Left ventricle myocardium inferior (tissue), 1 donor: ENCODE results near the gene TCF12. TPM values are rescaled to one million over a fixed set of nuclear protein-coding genes. Genes with fewer than 3 reads are reported as not detected.
"Not testable (repeated sequence)": the region's sequence is repeated elsewhere in the genome, so short reads cannot be mapped to it uniquely, and the experiment has no call there.

ENCODE experiments used
- DNase-seq: peaks from one replicate; pipeline ENCODE4 v3.0.0-alpha.2; 2020
- H3K27ac ChIP-seq: fragments of 200-600 bp; replicated peaks from 2 replicates; pipeline ENCODE4 v1.8.0; 2021
- H3K27me3 ChIP-seq: fragments of 200-600 bp; 2 replicates; pipeline ENCODE4 v1.8.0; 2021; ENCODE audit warnings: low read depth
- H3K36me3 ChIP-seq: fragments of 200-600 bp; 2 replicates; pipeline ENCODE4 v1.8.0; 2021
- H3K4me1 ChIP-seq: fragments of 200-600 bp; 2 replicates; pipeline ENCODE4 v1.8.0; 2021
- H3K4me3 ChIP-seq: fragments of 200-600 bp; 2 replicates; pipeline ENCODE4 v1.8.0; 2021; ENCODE audit warnings: mild to moderate bottlenecking, moderate library complexity
- H3K9me3 ChIP-seq: fragments of 200-600 bp; replicated peaks from 2 replicates; pipeline ENCODE4 v1.8.0; 2021
- intact Hi-C: fragments of 100-400 bp; cut with micrococcal nuclease; formaldehyde crosslinking; loops from one replicate; pipeline ENCODE4 v1.11.0; 2022
- total RNA-seq: library from RNA; stranded (reverse); fragmentation: NEBNext Ultra II Directional; extraction: Animal tissue kit (Norgen Biotek cat#: 25700); gene quantifications from one replicate; pipeline ENCODE4 v1.2.1, GENCODE V29; 2021
- TF ChIP-seq, protein P1 (sequence below): fragments of 200-600 bp; IDR thresholded peaks from 2 replicates; pipeline ENCODE4 v1.8.0; 2021; ENCODE audit warnings: antibody characterized with exemption, mild to moderate bottlenecking, borderline replicate concordance
- donor health status: DM: no; HTN: yes; CAD: no; lungs with severe emphysema.

Gene TCF12
- total RNA-seq, 1 donor from 2014 or later = 52.1 TPM

DNA sequence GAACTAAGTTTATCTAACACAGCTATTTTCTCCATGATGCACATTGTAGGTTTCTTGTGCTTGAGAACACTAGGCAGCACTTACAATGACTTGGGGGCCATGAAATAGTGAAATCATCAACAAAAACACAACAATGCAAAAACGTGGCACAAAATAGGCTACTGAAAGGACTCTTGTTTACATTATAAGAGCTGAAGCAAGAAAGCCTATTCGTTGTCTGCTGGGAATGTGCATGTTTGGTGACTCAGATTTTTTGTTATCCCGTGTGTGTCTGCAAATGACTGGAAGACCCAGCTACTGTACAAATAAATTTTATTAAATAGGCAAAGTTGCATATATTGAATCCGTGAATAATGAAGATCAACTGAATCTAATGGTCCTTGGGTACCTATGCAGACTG lies 85.0 kb downstream of the TCF12 start:
- peaks cover 14% of the 10 kb centered on the region for H3K4me1 ChIP-seq
- no peak for DNase-seq
- no peaks in the 10 kb centered on the region for H3K9me3 ChIP-seq
- TF ChIP-seq, protein P1, sequence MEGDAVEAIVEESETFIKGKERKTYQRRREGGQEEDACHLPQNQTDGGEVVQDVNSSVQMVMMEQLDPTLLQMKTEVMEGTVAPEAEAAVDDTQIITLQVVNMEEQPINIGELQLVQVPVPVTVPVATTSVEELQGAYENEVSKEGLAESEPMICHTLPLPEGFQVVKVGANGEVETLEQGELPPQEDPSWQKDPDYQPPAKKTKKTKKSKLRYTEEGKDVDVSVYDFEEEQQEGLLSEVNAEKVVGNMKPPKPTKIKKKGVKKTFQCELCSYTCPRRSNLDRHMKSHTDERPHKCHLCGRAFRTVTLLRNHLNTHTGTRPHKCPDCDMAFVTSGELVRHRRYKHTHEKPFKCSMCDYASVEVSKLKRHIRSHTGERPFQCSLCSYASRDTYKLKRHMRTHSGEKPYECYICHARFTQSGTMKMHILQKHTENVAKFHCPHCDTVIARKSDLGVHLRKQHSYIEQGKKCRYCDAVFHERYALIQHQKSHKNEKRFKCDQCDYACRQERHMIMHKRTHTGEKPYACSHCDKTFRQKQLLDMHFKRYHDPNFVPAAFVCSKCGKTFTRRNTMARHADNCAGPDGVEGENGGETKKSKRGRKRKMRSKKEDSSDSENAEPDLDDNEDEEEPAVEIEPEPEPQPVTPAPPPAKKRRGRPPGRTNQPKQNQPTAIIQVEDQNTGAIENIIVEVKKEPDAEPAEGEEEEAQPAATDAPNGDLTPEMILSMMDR = no peak
- no peaks in the 10 kb centered on the region for H3K27me3 ChIP-seq
- no peak overlapping the region for H3K4me3 ChIP-seq
- no peak overlapping the region for H3K27ac ChIP-seq
- intact Hi-C loops = no loop called here
- H3K36me3 ChIP-seq = no peaks in the 10 kb centered on the region

DNA sequence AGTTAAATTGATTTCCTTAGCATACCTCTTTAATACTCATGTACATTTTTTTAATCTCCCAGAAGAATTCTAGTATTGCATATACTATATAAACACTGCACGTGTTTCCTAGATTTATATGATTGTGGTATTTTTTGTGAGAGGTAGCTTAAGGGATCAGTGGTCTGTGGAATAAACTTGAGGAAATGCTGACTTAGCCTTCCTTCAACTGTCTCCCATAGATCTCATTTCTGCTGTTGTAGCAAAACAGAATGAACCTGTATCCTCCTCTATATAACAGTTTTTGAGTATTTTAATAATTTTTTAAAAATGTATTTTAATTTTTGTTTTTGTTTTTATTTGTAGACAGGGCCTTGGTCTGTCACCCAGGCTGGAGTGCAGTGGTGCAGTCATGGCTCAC lies 86.8 kb downstream of the TCF12 start:
- H3K36me3 ChIP-seq = no peaks in the 10 kb centered on the region
- DNase-seq = no peak
- H3K4me1 ChIP-seq = peaks cover 14% of the 10 kb centered on the region
- H3K9me3 ChIP-seq = no peaks in the 10 kb centered on the region
- TF ChIP-seq, protein P1 = no peak
- H3K27ac ChIP-seq = no peak overlapping the region
- intact Hi-C loops = no loop called here
- no peak overlapping the region for H3K4me3 ChIP-seq
- H3K27me3 ChIP-seq = no peaks in the 10 kb centered on the region

DNA sequence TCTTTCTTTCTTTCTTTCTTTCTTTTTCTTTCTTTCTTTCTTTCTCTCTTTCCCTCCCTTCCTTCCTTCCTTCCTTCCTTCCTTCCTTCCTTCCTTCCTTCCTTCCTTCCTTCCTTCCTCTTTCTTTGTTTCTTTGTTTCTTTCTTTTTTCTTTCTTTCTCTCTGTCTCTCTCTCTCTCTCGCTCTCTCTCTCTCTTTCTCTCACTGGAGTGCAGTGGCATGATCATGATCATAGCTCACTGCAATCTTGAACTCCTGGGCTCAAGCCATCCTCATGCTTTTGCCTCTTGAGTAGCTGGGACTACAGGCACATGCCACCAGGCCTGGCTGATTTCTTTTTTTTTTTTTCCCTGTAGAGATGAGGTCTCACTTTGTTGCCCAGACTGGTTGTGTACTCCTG lies 89.4 kb downstream of the TCF12 start:
- H3K4me3 ChIP-seq, intact Hi-C loops, H3K36me3 ChIP-seq, H3K27me3 ChIP-seq, H3K27ac ChIP-seq, DNase-seq, H3K9me3 ChIP-seq: not testable (repeated sequence)
- peaks cover 14% of the 10 kb centered on the region for H3K4me1 ChIP-seq

DNA sequence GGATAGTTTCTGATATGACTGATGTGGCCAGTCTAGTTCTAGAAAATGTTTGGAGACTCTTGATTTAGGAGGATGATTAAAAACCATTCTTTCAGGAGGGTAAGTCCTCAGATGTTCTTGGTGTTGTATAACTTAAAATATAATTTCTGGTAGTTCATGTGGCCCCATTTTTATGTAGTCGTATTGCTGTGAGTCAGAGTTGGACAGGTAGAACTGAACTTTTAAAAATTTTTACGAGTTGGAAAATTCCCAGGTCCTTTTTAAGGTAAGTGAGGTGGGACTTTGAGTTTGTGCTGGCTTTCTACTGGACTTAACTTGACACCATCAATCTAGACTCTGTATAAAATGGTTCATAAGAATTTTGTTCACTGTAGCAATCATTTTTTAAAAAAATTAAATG lies 92.3 kb downstream of the TCF12 start:
- intact Hi-C loops = no loop called here
- H3K36me3 ChIP-seq = no peaks in the 10 kb centered on the region
- no peaks in the 10 kb centered on the region for H3K27me3 ChIP-seq
- H3K27ac ChIP-seq = no peak overlapping the region
- H3K9me3 ChIP-seq = no peaks in the 10 kb centered on the region
- peaks cover 8% of the 10 kb centered on the region for H3K4me1 ChIP-seq
- no peak overlapping the region for H3K4me3 ChIP-seq
- TF ChIP-seq, protein P1 = no peak
- DNase-seq = no peak

DNA sequence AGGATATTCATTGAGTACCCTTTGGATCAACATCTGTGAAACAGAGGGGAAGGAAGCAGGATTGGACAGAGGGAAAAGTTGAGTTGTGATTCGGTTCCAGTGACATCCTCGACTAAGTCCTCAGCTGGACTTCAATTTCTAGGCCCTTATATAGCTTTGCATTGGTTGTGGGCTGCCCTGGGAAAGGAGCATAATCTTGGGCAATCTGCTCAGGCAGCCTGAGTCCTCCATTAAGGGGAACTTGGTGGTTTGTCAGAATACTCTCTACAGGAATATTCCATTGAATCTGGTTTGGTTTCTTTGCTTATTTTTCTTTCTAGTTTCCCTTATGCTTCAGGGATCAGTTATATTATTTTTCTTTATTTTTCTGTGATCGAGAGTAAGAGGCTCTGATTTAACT lies 94.1 kb downstream of the TCF12 start:
- TF ChIP-seq, protein P1 = no peak
- Histone ChIP-seq H3K27ac (no peak overlapping the region), H3K4me1 (peaks cover 16% of the 10 kb centered on the region), H3K9me3 (no peaks in the 10 kb centered on the region), H3K36me3 (no peaks in the 10 kb centered on the region), H3K4me3 (no peak overlapping the region), H3K27me3 (no peaks in the 10 kb centered on the region)
- intact Hi-C loops = no loop called here
- no peak for DNase-seq

DNA sequence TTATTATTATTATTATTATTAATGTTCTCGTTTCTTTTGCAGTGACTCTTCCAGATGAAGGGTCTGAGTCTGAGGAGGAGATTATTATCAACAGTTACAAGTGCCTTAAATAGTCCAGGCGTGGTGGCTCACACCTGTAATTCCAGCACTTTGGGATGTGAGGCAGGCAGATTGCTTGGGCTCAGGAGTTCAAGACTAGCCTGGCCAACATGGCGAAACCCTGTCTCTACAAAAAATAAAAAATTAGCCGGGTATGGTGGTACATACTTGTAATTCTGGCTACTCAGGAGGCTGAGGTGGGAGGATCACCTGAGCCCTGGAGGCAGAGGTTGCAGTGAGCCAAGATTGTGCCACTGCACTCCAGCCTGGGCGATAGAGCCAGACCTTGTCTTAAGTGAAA lies 96.5 kb downstream of the TCF12 start:
- intact Hi-C loops, H3K36me3 ChIP-seq: not testable (repeated sequence)

DNA sequence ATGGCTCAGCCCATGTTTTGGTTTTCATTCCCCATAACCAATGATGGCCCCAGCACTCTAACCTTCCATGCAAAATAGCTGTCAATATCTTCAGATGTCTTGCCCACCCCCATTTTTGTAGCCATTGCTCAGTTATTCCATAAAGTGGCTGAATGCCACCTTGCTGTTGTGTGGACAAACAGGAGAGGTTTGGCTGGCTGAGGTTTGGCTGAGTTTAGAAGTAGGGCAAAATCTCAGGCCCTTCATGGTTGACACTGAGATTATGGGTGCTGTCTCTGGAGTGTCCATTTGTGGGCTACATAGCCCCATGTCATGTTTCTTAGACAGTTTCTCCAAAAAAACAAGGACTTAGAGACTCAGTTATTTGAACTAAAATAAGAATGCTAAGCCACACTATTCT lies 96.9 kb downstream of the TCF12 start:
- Histone ChIP-seq H3K9me3 (no peaks in the 10 kb centered on the region), H3K4me3 (no peak overlapping the region), H3K27me3 (no peaks in the 10 kb centered on the region), H3K27ac (no peak overlapping the region), H3K4me1 (peaks cover 43% of the 10 kb centered on the region), H3K36me3 (no peaks in the 10 kb centered on the region)
- intact Hi-C loops = no loop called here
- no peak for DNase-seq
- TF ChIP-seq, protein P1 = no peak

More for the DNA sequence above, 96.5 kb downstream of the TCF12 start:
- not testable (repeated sequence) for H3K9me3 ChIP-seq, H3K4me3 ChIP-seq, H3K27ac ChIP-seq, DNase-seq, H3K27me3 ChIP-seq
- H3K4me1 ChIP-seq = peaks cover 39% of the 10 kb centered on the region
